ENCODE results near the gene GALR2.

GRCh38 chr17:76123191-76123499 lies 48.6 kb downstream of the GALR2 start:
- TF ChIP-seq POLR2A (IDR thresholded peaks at IDR 0.05; ENCODE audit: low read length) = no peak
- TF ChIP-seq GATA1 (IDR thresholded peaks at IDR 0.05; ENCODE audit: low read depth, low read length) = no peak

Measured in erythroblast (primary cell).